ENCODE measurements around the gene ADK.
A peak's percentile ranks its signal among the peaks of the same experiment; 100 is the strongest.

The ADK gene

DNA sequence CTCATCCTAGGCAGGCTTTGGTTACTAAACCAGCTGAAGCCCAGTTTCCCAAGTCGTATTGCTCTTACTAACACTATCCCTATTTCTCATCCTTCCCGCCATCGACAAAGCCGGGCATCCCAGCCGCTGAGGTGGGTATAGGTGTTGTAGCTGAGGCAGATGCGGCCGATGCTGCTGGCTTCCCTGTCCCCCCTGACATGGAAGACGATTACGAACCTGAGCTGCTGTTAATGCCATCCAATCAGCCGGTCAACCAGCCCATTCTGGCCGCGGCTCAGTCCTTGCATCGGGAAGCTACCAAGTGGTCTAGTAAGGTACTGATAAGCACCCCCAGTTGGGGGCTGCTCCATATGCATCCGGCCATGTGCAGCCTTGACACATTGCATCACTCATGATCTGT lies 39.2 kb upstream of the ADK start:
- TF ChIP-seq, protein P1, sequence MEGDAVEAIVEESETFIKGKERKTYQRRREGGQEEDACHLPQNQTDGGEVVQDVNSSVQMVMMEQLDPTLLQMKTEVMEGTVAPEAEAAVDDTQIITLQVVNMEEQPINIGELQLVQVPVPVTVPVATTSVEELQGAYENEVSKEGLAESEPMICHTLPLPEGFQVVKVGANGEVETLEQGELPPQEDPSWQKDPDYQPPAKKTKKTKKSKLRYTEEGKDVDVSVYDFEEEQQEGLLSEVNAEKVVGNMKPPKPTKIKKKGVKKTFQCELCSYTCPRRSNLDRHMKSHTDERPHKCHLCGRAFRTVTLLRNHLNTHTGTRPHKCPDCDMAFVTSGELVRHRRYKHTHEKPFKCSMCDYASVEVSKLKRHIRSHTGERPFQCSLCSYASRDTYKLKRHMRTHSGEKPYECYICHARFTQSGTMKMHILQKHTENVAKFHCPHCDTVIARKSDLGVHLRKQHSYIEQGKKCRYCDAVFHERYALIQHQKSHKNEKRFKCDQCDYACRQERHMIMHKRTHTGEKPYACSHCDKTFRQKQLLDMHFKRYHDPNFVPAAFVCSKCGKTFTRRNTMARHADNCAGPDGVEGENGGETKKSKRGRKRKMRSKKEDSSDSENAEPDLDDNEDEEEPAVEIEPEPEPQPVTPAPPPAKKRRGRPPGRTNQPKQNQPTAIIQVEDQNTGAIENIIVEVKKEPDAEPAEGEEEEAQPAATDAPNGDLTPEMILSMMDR (IDR thresholded peaks at IDR 0.05; ENCODE audit: insufficient read depth, missing control alignments) = no peak
- FAIRE-seq (no peak), DNase-seq (ENCODE audit: insufficient read length, low spot score) (no peak)

DNA sequence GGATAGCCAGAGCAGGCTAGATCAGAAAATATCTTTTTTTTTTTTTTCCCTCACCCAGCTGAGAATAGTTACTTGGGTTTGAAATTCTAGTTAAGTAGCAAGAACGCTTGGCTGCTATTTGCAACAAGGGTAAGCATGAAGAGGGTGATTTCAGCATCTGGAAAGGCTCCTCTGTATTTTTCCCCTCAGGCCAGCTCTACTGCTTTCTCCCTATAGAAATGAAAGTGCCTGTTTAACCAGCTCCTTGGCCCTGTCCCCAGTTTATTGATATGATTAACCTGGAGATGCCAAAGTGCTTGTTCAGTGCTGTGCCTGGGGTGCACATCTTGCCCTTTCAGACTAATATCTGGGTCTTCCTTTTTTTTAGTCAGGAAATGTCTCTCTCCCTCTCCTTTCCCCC lies 37.5 kb upstream of the ADK start:
- no peak for FAIRE-seq
- TF ChIP-seq, protein P1 (IDR thresholded peaks at IDR 0.05; ENCODE audit: insufficient read depth, missing control alignments) = no peak
- no peak for DNase-seq (ENCODE audit: insufficient read length, low spot score)

DNA sequence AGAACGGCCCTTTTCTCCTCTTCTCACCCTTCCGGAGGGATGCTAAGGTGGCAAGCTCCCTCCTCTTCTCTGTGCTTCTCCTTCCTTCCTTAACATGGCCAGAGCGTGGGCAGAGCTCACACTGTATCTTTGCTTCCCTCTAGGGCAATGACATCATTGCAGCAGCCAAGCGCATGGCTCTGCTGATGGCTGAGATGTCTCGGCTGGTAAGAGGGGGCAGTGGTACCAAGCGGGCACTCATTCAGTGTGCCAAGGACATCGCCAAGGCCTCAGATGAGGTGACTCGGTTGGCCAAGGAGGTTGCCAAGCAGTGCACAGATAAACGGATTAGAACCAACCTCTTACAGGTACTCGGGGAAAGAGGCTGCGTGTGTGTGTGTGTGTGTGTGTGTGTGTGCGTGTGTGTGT lies 37.0 kb upstream of the ADK start:
- DNase-seq (ENCODE audit: insufficient read length, low spot score) = no peak
- FAIRE-seq = no peak
- TF ChIP-seq, protein P1 (IDR thresholded peaks at IDR 0.05; ENCODE audit: insufficient read depth, missing control alignments) = no peak

DNA sequence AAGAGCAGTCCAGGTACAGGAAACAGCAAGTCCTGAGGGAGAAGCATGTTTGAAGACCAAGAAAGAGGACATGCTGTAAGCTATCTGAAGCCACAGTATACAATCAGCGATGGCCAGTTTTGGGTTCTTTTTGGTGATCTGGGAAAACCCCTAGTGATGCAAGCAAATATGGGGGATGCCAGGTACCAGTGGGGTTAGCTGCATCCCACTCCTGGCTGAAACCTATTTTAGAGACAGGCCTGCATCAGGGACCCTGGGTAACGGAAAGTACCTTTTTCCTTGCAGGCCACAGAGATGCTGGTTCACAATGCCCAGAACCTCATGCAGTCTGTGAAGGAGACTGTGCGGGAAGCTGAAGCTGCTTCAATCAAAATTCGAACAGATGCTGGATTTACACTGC lies 33.3 kb upstream of the ADK start:
- DNase-seq (ENCODE audit: insufficient read length, low spot score) = no peak
- no peak for FAIRE-seq

DNA sequence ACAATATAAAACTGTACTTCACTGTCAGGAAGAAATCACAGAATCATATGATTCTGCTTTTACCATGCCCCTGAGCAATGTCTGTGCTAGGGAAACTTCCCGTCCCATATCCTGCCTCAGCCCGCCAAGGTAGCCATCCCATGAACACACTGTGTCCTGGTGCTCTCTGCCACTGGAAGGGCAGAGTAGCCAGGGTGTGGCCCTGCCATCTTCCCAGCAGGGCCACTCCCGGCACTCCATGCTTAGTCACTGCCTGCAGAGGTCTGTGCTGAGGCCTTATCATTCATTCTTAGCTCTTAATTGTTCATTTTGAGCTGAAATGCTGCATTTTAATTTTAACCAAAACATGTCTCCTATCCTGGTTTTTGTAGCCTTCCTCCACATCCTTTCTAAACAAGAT lies 32.2 kb upstream of the ADK start:
- DNase-seq (ENCODE audit: insufficient read length, low spot score) (no peak), FAIRE-seq (no peak)
- TF ChIP-seq, protein P1 (IDR thresholded peaks at IDR 0.05; ENCODE audit: insufficient read depth, missing control alignments) = no peak

More for the DNA sequence above, 33.3 kb upstream of the ADK start:
- TF ChIP-seq, protein P1 (IDR thresholded peaks at IDR 0.05; ENCODE audit: insufficient read depth, missing control alignments) = no peak

DNA sequence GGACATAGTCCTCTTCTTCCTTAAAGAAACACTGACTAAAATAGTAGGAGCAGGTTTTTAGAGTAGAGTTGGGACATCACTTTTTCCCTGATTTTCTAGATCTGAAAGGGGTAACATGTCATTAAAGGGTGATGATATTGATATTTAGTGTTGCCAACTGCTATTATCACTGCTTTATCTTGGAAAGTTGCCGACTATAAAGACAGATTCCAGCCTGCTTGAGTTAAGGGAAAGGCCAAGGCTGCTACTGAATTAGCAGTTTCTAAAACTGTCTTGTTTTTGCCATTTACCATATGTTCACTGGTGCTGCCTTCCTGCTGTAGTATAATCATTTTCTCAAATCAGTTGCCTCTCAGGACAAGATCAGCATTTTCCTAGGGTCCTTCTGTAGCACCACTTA lies 30.1 kb upstream of the ADK start:
- DNase-seq (ENCODE audit: insufficient read length, low spot score) (no peak), FAIRE-seq (no peak)
- TF ChIP-seq, protein P1 (IDR thresholded peaks at IDR 0.05; ENCODE audit: insufficient read depth, missing control alignments) = no peak

DNA sequence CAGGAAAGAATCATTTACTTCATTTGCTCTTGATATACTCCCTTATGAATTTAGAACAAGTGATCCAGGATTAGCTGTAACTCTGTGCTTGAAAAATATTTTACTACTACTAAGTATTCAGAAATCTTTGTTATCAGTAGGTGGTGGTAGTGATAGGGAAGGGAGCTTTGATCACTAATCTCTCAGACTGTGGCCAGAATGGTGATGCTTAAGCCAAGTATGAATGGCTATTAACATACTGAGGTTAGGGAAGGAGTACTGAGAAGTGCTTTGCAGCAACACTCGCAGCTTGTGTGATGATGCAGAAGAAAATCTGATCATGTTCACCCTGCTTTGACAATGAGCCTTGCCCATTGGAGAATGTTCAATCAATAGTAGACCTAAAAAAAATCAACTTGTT lies 29.7 kb upstream of the ADK start:
- TF ChIP-seq, protein P1 (IDR thresholded peaks at IDR 0.05; ENCODE audit: insufficient read depth, missing control alignments) = no peak
- DNase-seq (ENCODE audit: insufficient read length, low spot score) (no peak), FAIRE-seq (peak; percentile 53)
